ENCODE measurements around the gene TINAGL1. TPM values are rescaled to one million over a fixed set of nuclear protein-coding genes. Genes with fewer than 3 reads are reported as not detected.

The TINAGL1 gene
- total and polyA plus RNA-seq, 2 donors (not counting 3 experiments of a cell fraction or from before 2014, with no cell fraction given): 312 to 477 TPM

- no peaks in the 10 kb centered on the region for H3K79me2 ChIP-seq (ENCODE audit: control insufficient read depth, insufficient read depth, low read length)
- H4K20me1 ChIP-seq (replicated peaks; ENCODE audit: control insufficient read depth, extremely low read depth, insufficient read depth, low read length): no peaks in the 10 kb centered on the region
- ChIA-PET POLR2A (no interaction called here), CTCF (no interaction called here)
- no peak overlapping the region for H3K9ac ChIP-seq (replicated peaks; ENCODE audit: extremely low read depth, insufficient read depth, low read length)
- no peaks in the 10 kb centered on the region for H3K36me3 ChIP-seq (ENCODE audit: control insufficient read depth in 2 of 2, extremely low read depth in 1 of 2, insufficient read depth in 2 of 2, low read length in 2 of 2)
- dilution Hi-C loops (cut with MboI; ENCODE audit: extremely low pct_ligation_motif_present, low sequenced_read_pairs): no loop called here
- intact Hi-C loops (cut with micrococcal nuclease): no loop called here
- no peak overlapping the region for H2AFZ ChIP-seq (ENCODE audit: low read depth, low read length)
- DNase-seq (ENCODE audit: low read depth, low spot score) (no peak), FAIRE-seq (no peak)
- no peak overlapping the region for H3K4me3 ChIP-seq (replicated peaks in 1 of 3; ENCODE audit: insufficient read depth in 1 of 3, low read depth in 1 of 3, low read length in 3 of 3)
- no peaks in the 10 kb centered on the region for H3K9me1 ChIP-seq (replicated peaks; ENCODE audit: control insufficient read depth, extremely low read depth, insufficient read depth, low read length)
- H3K27me3 ChIP-seq (ENCODE audit: control insufficient read depth in 2 of 2, insufficient read depth in 2 of 2, low read length in 2 of 2): no peaks in the 10 kb centered on the region
- no peak for TF ChIP-seq FOS (IDR thresholded peaks at IDR 0.05; ENCODE audit: borderline replicate concordance, insufficient read depth, low read length)
- no peak for TF ChIP-seq POLR2AphosphoS5 (IDR thresholded peaks at IDR 0.05; ENCODE audit: insufficient read depth, low read depth, low read length)
- H3K27ac ChIP-seq (ENCODE audit: insufficient read depth, low read depth, low read length): no peak overlapping the region
- H3K4me1 ChIP-seq (ENCODE audit: control insufficient read depth, extremely low read depth, insufficient read depth, low read length): peaks cover 19% of the 10 kb centered on the region
- H3K9me3 ChIP-seq (replicated peaks; ENCODE audit: control insufficient read depth, insufficient read depth, low read length): no peaks in the 10 kb centered on the region
- no TSS peak for BruUV-seq (replicated peaks)
- H3K4me2 ChIP-seq (ENCODE audit: insufficient read depth, low read length): no peak overlapping the region
Measured at GRCh38 chr1:31560394-31560793, 15.9 kb upstream of the TINAGL1 start.

- Histone ChIP-seq H3K9me1 (replicated peaks; ENCODE audit: control insufficient read depth, extremely low read depth, insufficient read depth, low read length) (no peaks in the 10 kb centered on the region), H3K4me1 (ENCODE audit: control insufficient read depth, extremely low read depth, insufficient read depth, low read length) (peaks cover 19% of the 10 kb centered on the region), H3K27ac (ENCODE audit: insufficient read depth, low read depth, low read length) (peak overlapping the region; percentile 50), H4K20me1 (replicated peaks; ENCODE audit: control insufficient read depth, extremely low read depth, insufficient read depth, low read length) (no peaks in the 10 kb centered on the region), H3K4me2 (ENCODE audit: insufficient read depth, low read length) (peak overlapping the region; percentile 34), H3K79me2 (ENCODE audit: control insufficient read depth, insufficient read depth, low read length) (no peaks in the 10 kb centered on the region), H2AFZ (ENCODE audit: low read depth, low read length) (peak overlapping the region; percentile 84), H3K9me3 (replicated peaks; ENCODE audit: control insufficient read depth, insufficient read depth, low read length) (no peaks in the 10 kb centered on the region), H3K36me3 (ENCODE audit: control insufficient read depth in 2 of 2, extremely low read depth in 1 of 2, insufficient read depth in 2 of 2, low read length in 2 of 2) (no peaks in the 10 kb centered on the region), H3K9ac (replicated peaks; ENCODE audit: extremely low read depth, insufficient read depth, low read length) (peak overlapping the region; percentile 34), H3K27me3 (ENCODE audit: control insufficient read depth in 2 of 2, insufficient read depth in 2 of 2, low read length in 2 of 2) (no peaks in the 10 kb centered on the region), H3K4me3 (replicated peaks in 1 of 3; ENCODE audit: insufficient read depth in 1 of 3, low read depth in 1 of 3, low read length in 3 of 3) (no peak overlapping the region)
- DNase-seq (ENCODE audit: low read depth, low spot score) (peak; percentile 20), FAIRE-seq (peak; percentile 58)
- dilution Hi-C loops (cut with MboI; ENCODE audit: extremely low pct_ligation_motif_present, low sequenced_read_pairs): no loop called here
- intact Hi-C loops (cut with micrococcal nuclease): loop anchor here (1.0 kb wide), 1 partner anchor 14 kb away; no protein-coding TSS in a partner anchor
- no peak for TF ChIP-seq JUN (IDR thresholded peaks at IDR 0.05; ENCODE audit: borderline replicate concordance, insufficient read depth, insufficient read length, low read depth)
- no peak for TF ChIP-seq EZH2 (IDR thresholded peaks at IDR 0.05; ENCODE audit: borderline replicate concordance, low read depth, low read length, severe bottlenecking)
- TF ChIP-seq POLR2AphosphoS5 (IDR thresholded peaks at IDR 0.05; ENCODE audit: insufficient read depth, low read depth, low read length): peak; percentile 49
- no peak for TF ChIP-seq CTCF (IDR thresholded peaks at IDR 0.05; ENCODE audit: extremely low read depth in 1 of 2, insufficient read depth in 1 of 2, low read depth in 1 of 2, low read length in 2 of 2)
- peak; percentile 38 for TF ChIP-seq FOS (IDR thresholded peaks at IDR 0.05; ENCODE audit: borderline replicate concordance, insufficient read depth, low read length)
- peak; percentile 82 for TF ChIP-seq GATA2 (IDR thresholded peaks at IDR 0.05; ENCODE audit: insufficient read depth, insufficient read length, low read depth, low read length)
- POLR2A ChIA-PET: interaction anchor here (0.6 kb wide), 1 partner anchor 486 kb away, joined by 3 read pairs; no protein-coding TSS in a partner anchor
- CTCF ChIA-PET: interaction anchor here (0.7 to 5.1 kb wide), 19 partner anchors 10 to 182 kb away, joined by 3 to 73 read pairs (median 6); partner anchors contain the start of genes HCRTR1 and PEF1
- BruUV-seq (replicated peaks): no TSS peak
Measured at GRCh38 chr1:31562707-31563360, 13.5 kb upstream of the TINAGL1 start.

Data from endothelial cell of umbilical vein (primary cell).